ENCODE data around the gene SMPD1.

The SMPD1 gene

DNA sequence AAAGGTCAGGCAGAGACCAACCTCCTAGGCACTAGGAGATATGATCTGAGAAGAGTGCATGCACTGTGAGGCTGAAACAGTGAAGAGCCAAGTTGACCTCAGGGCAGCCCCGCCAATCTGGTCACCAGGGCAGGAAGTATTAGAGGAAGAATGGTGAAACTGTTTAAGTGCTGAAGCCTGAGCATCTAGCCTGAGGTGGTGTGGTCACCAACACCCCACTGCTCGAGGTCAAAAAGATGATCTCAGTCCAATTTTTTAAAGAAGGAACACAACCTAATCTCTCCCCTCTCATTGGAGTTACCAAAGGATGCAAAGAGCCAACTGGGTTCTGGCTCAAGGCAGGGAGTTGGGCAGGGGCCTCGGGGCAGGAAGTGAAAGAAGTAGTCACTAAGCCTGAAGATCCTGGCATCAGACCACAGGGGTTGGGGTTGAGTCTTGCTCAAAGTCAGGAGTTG is 24.6 kb downstream of the SMPD1 start:
- no peak for DNase-seq (ENCODE audit: low read depth in 2 of 2)

DNA sequence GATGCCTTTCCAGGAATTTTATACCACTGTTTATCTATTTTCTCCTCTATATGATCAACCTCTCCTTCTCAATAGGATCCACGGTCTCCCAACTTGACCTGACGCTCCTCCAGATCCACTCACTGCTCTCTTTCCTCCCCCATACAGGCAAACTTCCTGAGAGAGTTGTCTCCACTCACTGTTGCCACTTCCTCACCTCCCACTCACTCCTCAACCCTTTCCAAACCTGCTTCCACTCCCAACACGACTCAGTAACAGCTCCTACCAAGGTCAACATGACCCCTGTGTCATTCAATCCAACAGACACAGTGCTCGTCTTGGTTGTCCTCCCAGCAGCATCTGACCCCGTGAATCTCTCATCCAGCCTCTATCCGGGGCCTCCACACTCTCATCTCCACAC is 25.5 kb downstream of the SMPD1 start:
- DNase-seq (ENCODE audit: low read depth in 2 of 2), result no peak

DNA sequence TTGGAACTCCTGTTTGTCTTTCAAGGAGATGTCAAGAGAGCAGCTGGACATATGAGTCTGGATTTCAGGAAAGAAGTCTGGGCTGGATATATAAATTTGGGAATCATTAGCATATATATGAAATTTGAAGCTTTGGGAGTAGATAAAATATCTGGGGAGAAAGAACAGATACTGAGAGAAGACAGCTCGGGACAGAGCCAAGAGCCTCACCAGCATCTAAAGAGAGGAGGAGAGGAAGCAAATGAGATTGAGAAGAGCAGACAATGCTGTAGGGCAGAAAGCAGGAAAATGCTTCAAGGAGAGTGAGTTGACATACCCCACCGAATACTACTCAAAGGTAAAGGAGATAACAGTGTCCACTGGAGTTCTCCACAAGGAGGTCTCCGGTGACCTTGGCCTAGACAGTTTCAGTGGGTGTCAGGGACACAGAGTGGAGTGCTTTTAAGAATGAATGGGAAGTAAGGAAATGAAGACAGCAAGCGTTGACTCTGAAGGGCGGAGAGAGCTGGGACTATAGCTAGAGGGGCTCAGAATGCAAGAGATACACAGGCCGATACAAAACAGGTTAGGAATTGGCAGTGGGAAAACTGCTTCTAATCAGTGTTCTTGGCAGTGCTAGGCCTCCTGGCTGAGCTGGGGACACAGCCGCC is 27.8 kb downstream of the SMPD1 start:
- DNase-seq (ENCODE audit: low read depth in 2 of 2), result no peak

DNA sequence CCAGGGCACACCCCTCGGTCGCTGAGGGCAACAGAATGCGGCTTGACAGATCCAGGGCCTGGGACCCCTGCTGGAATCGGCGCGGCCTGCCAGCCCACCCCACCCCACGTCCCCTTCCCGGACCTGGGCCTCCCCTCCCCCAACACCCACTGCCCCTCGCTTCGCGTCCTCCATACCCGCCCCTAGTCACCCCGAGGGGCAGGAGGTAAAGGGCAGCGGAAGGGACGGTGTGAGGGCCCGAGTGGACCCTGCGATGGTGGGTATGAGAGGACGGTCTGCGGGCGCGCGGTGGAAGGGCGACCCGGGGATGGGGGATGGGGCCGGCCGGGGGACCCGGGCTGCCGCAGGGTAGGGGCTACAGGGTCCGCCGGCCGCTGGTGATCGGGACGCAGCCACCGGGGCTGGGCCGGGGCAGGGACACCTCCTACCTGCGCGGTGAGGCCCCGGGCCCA is 28.3 kb downstream of the SMPD1 start:
- no peak for DNase-seq (ENCODE audit: low read depth in 2 of 2)

DNA sequence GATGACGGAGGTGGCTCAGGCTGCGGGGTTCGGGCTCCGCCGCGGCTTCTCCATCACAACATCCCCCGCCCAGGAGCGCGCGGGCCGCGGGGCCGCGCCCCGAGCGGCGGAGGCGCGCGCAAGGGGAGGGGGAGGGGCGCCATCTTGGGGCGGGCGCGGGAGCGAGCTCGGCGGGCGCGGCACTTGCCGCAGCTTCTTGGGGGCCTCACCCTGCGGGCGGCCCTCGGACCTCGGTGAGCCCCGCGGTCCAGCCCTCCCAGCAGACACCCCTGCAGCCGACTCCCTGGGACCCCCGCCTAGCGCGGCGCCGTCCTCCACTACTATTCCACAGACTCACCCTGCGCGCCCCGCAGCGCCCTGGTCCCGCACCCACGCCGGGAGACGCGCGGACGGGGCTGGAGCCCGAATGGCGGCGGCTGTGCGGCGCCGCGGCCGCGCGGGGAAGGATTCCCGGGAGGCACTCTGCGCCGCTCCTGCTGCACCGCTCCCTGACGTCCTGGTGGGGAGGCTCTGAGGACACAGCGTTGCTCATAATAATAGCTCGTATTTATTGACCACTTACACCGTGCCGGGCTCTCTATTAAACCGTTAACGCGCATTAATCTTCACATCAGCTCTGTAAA is 28.8 kb downstream of the SMPD1 start, which contains the start of gene APBB1:
Gene APBB1, minus strand, starts transcription at position 86 of the 623 bp plus-strand sequence. CDS start 7,747 bp downstream, outside the sequence.
- DNase-seq (ENCODE audit: low read depth in 2 of 2), result peak; percentile 53

DNA sequence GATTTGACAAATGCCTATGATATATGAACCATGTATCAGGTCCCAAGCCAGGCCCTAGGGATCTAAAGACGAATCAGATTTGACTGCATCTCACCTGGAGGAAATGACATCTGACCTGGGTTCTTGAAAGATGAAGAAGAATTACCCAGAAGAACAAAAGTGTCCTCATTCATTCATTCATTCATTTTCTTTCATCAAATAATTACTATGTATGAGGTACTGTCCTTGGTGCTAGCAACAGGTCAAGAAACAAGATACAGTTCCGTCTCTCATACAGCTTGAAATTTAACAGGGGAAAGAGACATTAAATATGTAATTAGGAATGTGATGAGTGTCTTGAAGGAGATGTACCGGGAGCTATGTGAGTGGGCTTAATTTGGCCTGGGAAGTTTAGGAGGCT is 30.4 kb downstream of the SMPD1 start:
- no peak for DNase-seq (ENCODE audit: low read depth in 2 of 2)

DNA sequence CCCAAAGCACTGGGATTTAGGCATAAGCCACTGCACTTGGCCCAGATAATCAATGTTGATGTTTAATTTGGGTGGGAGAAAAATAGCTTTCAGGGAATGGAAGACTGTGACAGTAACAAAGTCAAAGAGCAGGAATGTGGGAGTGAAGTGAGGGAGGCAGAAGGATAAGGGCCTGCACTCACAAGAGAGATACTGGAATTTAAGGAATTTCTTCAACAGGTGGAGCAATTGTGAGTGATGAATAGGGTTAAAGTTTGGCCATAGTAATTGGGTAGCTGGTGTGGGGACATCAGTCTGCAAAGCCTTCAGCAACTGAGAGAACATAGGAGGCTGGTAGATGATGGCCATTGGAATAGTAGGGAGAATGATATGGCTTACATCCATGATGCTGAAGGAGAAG is 37.2 kb downstream of the SMPD1 start:
- no peak for DNase-seq (ENCODE audit: low read depth in 2 of 2)

DNA sequence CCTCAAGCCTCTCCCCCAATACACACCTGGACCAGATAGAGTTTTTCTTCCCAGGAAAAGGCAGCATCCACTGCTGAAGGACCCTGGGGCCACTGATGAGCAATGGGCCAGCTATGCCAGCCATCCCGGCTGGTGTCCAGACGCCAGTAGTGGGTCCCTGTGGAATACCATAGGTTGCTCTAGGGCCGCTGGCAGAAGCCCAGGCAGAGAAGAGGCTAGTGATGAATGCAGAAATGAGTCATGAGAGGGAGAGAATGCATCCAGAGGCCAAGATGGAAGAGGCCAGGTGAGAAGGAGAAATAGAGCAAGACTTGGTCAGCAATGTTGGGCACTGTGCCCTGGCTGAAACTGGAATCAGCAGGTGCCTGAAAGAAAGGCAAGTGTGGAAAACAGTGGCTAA is 41.6 kb downstream of the SMPD1 start:
- DNase-seq (ENCODE audit: low read depth in 2 of 2), result no peak

DNA sequence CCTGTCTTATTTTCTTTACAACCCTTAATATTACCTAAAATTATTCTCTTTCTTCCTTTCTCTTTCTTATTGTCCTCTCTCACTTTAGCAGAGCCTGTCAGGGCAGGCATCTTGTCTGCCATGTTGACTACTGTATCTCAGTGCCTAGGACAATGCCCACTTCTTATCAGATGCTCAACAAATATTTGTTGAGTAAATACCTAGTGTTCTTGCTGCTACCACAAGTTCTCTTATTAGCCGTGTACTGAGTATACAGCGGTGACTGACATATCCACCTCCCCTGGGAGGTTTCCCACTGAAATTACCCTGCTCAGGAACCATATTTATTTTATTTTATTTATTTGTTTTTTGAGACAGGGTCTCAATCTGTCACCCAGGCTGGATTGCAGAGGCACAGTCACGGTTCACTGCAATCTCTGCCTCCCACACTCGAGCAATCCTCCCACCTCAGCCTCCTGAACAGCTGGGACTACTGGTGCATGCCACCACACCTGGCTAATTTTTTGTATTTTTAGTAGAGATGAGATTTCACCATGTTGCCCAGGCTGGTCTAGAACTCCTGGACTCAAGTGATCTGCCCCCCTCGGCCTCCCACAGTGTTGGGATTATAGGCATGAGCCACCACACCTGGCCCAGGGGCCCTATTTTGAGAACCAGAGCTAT is 43.9 kb downstream of the SMPD1 start:
- no peak for DNase-seq (ENCODE audit: low read depth in 2 of 2)

DNA sequence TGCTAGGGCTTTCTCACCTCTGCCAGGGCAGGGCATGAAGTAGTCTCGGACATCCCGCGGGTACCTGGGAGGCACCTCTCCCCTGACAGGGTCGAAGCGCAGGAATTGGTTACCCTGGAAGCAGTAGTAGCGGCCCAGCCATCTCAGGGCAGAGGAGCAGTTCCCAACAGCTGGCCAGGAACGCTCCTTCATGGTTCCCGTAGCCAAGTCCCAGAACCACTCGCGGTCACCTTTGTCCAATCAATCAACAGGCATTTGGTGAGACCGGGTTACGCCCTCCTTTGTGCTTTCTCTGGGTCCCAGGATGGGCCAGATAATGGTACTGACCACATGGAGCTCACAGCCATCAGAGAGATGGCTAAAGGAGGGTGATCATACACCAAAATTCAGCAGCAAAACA is 47.1 kb downstream of the SMPD1 start:
- DNase-seq (ENCODE audit: low read depth in 2 of 2), result no peak

DNA sequence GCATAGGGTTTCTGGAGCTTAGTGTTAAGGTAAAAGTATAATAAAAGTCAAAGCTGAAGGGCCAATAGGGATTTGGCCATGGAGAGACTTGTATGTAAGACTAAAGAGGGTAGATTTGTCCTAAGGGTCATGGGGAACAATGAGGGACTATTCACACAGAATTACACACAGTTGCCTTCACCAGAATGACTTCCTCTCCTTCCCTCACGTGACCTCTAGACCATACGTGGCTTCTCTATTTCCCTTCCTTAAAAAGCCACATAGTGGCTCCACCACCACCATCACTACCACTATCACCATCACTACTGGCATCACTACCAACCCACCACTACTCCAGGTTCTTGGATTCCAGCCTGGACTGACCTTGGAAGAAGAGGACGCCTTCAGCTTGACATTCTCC is 47.7 kb downstream of the SMPD1 start:
- no peak for DNase-seq (ENCODE audit: low read depth in 2 of 2)

DNA sequence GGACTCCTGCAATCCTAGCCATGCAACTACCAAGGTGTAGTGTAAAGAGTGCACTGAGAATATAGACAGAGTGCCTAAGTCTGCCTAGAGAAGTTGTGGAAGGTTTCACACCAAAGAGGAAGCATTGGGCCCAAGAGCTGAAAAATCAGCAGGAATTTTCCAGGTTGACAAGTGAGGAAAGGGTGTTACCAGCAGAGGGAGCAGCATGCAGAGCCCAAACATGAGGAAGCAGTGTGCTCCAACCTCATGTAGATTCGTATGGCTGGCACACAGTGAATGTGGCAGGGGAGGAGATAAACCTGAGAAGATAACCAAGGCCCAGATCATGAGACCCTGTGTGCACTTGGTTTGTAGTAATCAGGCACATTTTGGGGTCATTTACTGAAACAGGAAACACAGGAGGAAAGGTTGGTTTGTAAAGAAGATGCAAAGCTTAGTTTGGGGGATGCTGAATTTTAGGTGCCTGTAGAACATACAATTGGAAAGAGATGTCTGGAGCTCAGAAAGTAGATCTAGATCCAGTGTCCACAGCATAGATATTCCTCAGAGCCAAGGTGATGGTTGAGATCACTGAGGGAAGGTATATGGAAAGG is 48.8 kb downstream of the SMPD1 start:
- DNase-seq (ENCODE audit: low read depth in 2 of 2), result no peak

DNA sequence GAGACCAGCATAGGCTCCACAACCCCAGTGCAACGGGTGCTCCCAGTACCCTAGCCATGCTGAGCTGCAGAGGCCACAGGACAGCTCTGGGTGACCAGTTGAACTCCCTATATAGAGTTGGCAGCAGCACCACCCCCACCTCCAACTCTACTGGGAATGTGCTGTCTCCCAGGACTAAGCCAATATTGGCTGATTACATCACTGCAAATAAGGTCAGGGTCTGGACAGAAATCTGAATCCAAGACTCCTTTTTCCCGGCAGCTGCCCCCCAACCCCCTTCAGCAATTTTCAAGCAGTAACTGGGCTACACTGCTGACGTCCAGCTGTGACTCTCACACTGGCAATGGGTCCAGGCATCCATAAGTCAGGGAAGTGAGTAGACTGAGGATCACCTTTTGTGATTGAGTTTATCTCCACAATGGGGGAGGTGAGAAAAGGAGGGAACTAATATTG is 50.7 kb downstream of the SMPD1 start, which contains the start of gene HPX:
Gene HPX, minus strand, starts transcription at position 82 of the 453 bp plus-strand sequence. Its CDS starts 24 bp downstream, at position 58.
- DNase-seq (ENCODE audit: low read depth in 2 of 2), result no peak

DNA sequence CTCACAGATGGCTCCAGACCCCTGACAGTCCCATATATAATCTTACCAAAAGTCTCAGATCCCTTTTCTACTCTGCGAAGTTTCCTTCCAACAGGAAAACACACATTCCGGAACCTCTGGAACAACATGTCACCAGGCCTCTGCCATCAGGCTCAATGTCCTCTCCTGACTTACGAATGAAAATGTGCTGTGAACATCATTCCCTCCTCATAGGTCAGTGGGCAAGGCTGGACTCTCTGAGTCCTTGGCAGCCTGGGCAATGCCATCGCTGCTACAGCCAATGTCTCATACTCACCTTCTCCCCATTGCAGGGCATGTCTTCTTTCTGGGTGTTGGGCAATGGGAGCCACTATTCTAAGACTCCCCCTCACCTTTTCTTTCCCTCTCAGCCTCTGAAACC is 52.2 kb downstream of the SMPD1 start:
- DNase-seq (ENCODE audit: low read depth in 2 of 2), result no peak

DNA sequence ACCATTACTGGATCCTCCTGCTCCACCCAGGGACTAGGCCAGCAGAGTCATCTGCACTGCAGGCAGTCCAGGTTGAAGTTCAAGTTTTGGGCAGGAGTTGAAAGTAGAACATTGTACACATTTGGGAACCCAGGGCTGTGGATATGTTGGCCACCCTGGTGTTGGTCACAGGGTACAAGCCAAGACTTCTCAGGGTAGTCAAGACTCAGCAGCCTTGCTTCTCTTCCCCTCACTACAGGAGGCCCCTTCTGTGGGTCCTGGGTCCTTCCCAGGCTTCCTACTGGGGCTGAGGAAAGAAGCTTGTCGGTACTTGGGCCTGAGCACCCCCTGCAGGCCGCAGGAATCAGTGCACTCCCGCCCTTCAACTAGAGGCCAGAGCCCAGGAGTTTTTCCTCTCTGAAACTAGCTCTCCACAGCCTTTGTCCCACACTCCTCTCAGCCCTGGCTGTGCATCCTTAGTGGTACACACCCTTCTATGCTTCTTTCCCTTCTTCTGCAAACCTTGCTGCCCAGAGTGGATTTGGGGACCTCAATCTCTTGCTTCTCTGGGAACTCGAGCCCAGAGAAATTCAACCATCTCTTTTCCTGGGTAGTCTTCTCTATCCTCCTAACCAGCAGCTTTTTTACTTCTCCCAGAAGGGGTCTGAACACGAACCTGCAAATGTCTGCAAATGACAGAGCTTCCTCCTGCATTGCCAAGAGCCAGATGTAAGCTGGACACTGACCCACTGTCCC is 53.2 kb downstream of the SMPD1 start:
- DNase-seq (ENCODE audit: low read depth in 2 of 2), result peak; percentile 10 to 30

Measured in stimulated activated CD8-positive, alpha-beta memory T cell treated with anti-CD3 and anti-CD28 coated beads, Interleukin-2, amount 100 ng/mL, for 1 hour (primary cell).